ENCODE measurements around the gene PPP2R2D.

PPP2R2D gene

DNA sequence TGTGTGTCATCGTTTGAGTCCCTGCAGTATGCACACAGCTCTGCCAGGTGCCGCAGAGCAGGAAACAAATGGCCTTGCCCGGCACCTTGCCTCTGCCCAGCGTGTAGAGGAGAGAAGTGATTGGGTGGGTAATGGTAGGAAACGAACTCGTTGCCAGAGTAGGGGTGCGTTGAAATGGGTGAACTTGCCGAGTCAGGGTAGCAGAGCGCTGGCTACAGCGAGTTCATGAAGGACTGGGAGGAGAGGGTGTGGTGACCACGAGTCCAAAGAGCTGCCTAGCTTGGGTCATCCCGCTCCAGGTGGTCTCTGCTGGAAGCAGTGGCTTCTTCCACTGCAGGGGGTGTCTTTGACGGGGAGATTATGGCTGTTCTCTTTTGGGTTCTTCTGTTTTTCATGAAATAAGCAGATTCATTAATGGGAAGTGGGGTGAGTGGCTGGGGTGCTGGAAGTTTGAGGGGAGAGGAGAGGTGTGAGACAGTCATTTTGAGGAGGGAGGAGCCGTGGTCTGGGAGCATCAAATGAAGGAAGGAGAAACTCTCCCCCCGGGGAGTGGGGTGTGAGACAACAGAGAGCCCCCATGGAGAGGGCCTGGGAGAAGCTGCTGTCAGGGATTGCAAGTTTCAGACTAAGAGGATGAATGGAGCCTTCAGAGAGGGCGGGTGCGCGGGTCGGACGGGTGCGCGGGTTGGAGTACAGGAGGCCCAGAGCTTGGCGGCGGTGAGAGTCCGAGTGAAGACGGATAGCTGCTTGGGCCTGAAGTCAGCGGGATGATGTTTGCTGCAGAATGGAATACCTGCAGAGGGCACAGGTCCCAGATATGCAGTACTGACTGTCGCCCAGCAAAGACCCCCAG is 26.2 kb downstream of the PPP2R2D start:
- DNase-seq (ENCODE audit: low read depth in 2 of 3, low spot score in 1 of 3): no peak

DNA sequence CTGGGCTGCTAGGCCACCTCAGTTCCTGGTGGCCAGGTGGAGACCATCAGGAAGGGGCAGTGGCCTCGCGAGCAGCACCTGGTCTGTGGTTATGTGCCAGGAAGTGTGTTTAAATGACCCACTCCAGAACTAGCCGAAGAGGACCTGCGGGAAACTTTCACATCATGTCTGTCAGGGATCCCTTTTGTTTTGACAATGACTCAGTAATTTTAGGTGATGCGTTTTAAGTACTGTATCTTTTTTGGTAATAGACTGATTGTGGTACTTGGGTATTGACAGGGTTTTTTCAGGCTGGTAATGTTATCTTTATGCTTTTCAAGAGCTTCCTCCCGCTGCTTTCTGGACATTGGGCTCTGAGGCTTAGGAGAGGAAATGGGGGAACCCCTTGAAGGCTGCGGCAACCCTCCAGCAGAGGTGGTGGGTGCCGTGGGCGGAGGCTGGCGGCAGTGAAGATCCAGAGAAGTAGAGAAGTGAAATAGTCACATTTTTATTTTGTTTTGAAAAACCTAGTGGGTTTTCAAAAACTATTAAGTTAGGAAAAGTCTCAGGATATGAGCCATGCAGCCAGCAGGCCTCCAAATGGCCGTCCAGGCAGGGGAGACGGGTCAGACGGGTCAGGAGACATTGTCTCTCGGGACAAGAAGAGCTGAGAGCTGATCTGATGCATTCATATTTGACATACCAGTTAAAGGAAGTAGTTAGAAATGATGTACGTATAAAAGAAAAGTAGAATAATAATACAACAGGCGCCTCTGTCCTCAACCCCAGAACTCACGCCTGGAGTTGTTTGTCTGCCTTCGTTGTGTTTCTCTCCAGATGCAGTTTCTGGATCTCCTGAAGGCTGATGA is 27.7 kb downstream of the PPP2R2D start:
- DNase-seq (ENCODE audit: low read depth in 2 of 3, low spot score in 1 of 3): peak in 2 of 3 donors; percentile 42 to 48

DNA sequence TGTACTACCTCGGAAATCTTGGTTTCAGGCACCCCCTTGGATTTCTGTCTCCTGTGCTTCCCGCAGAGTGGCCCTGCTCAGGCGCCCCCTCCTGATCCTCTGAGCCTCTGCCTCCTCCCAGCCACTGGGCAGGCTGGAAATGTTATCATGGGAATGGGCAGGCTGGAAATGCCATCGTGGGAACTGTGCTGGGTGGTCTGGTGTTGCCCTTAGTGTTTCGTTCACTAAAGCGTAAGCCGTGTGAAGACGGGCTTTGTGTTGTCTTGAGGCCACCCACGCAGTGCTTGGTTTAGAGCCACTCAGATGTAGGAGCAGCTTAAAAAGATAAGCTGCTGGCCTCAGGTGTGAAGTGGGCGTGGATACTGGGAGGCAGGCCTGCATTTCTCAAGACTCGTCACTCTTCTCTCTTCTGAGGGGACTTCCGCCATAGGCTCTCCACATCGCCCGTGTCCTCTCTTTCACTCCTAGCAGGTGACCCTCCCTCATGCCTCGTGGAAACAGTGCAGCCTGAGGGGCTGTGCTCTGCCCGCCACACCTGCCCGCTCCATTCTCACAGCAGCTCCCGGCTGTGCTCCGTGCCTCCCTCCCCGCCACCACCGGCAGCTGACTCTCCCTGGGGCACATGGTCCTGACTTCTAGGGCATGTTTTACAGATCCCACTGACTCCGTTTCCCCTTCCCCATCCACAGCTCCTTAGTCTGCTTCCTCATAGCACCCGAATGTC is 28.5 kb downstream of the PPP2R2D start:
- DNase-seq (ENCODE audit: low read depth in 2 of 3, low spot score in 1 of 3): no peak

DNA sequence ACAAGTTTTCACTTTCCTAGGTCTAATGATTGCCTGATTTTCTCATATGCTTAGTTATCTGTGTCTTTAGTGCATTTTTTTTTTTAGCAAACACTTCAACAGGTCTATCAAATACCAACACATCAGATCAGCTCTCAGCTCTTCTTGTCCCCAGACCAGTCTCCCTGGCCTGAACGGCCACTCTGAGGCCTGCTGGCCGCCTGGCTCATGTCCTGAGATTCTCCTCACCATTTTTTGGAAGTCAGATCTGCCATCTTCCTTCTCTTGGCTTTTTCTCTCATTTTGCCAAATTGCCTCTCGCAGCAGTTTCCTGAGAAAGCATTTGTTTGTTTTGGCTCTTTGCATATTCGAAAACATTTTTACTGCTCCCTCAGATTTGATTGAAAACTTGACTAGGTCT is 29.3 kb downstream of the PPP2R2D start:
- DNase-seq (ENCODE audit: low read depth in 2 of 3, low spot score in 1 of 3): no peak

DNA sequence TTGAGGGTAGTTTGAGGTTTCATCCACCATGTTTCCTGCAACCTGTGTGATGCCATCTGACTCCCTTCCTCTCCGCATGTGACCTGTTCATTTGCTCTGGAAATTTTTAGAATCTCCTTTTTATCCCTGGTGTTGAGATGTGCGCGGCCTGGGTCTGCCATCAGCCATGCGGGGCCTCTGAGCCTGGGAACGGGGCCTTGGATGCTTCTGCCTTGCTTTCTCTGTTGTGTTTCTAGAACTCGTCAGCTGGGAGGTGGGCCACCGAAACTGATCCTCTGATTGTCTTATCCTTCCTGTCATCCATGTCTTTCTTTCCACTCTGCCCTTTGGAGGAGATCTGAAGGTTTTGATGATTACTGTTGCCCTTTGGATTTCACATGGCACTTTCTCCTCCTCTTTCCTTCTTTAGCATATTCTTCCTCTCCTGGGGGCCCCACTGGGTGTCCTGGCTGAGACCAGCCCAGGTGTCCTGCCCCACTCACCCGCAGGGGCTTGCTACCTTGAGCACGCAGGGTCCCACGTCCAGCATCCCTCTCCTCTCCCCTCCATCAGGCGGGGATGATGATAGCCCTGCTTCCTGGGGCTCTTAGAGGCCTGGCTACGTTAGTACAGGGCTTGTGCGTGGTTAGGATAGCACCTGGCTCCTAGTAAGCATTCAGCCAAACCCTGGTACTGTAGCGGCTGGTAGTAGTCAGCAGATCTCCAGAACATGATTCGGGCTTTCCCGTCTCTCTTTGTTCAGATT is 29.9 kb downstream of the PPP2R2D start:
- no peak for DNase-seq (ENCODE audit: low read depth in 2 of 3, low spot score in 1 of 3)

DNA sequence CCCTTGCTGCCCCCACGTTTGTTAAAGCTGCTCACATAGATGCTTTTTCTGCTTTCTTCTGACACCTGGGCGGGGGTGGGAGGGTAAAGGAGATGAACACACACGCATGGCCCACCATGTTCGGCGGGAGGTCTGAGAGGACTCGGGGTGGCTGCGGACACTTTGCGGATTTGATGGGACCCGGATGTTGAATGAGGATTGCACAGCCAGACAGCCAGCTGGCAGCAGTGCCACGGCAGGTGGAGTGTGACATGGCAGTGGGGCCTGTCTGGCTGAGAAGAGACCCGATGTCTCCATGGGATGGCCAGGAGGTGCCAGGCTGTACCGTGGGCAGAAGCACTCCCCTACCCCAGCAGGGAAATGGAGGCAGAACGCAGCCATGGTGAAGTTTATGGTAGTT is 31.2 kb downstream of the PPP2R2D start:
- no peak for DNase-seq (ENCODE audit: low read depth in 2 of 3, low spot score in 1 of 3)

DNA sequence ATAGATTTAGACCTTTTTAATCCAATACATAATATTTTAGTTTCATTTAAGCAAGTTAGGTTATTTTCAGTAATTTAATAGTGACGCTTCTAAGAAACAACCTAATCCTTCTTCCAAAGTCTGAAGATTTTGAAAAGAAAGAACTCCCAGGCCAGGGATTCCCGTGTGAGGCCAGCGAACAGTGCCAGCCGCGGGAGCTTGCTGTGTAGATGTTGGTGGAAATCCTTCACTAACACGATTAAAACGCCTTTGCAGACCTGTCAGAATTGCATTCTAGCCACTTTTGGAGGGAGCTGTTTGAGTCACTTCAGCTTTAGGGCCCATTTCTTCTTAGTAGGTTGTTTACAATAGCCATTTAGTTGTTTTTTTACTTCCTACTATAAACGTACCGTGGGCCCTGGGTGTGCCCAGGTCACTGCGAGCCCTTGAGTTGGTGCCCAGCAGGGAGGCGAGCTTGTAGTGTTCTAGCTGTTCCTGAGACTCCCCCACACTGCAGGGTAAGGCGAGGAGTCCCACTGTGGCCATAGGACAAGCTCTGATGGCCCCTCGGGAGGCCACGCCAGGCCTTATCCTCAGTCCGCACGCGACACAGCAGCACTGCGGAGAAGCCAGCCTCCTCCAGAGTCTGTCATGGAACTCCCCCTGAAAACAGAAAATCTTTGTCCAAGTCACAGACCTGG is 32.3 kb downstream of the PPP2R2D start:
- DNase-seq (ENCODE audit: low read depth in 2 of 3, low spot score in 1 of 3): no peak

DNA sequence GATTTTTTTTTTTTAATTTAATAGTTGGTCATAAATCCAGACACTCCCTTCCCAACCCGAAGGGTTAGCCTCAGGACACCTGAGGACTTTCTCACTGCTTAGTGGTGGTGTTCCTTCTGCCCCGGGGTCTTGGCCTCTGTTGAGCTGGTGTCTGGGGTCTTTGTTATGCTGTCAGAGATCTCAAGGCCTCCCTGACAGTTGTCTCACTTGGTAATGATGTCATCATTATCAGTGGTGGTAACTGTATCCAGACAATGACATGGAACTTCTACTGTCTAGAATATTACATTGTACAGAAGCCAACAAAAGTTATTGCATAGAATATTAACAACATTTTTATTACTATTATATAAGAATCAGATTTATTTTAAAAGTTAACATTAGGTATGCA is 32.9 kb downstream of the PPP2R2D start:
- DNase-seq (ENCODE audit: low read depth in 2 of 3, low spot score in 1 of 3): no peak

DNA sequence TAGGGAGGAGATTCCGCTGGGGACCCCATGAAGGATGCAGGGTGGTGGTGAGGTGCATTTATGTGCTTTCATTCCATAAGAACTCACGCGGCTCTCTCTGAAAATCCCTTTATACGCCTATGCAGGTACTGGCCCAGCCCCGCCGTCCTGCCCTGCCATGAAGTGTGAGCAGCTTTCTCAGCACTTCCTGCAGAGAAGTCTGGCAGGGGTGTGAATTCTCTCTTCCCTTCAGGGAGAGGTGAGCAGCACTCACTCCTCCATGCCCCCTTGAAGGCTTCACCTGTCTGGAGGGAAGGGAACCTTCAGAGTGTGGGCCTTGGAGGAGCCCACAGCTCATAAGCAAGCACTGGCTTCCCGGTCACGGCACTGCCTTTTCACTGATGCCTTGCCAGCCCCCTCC is 34.0 kb downstream of the PPP2R2D start:
- DNase-seq (ENCODE audit: low read depth in 2 of 3, low spot score in 1 of 3): no peak

DNA sequence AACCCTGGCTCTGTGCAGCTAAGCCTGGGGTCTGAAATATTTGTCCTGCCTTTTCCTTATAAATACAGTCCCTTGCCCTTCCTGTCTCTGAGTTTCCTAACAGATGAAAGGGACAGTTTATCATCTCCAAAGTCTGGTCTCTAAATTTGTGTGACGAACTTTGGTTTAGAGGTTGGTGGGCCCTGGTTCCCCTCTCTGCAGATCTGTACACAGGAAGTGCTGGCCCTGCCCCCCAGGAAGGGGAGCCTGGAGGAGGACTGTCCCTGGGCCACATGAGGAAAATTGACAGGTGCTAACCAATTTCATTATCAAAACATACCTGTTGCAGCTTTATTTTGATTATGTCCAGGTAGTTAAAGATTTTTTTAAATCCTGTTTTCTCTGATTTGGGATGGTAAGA is 34.5 kb downstream of the PPP2R2D start:
- no peak for DNase-seq (ENCODE audit: low read depth in 2 of 3, low spot score in 1 of 3)

DNA sequence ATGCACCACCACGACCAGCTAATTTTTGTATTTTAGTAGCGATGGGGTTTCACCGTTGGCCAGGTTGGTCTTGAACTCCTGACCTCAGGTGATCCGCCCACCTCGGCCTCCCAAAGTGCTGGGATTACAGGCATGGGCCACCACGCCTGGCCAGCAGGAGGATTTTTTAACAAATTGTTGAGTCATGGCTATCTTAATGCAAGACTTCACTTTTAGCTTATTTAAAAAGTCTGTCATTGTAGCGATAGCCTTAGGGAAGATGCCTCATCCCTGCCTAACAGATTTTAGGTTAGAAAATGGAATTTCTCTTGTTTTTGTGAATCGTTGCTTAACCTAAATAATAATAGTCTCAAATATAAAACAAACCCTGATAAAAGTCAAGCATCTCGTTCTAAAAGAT is 35.5 kb downstream of the PPP2R2D start:
- no peak for DNase-seq (ENCODE audit: low read depth in 2 of 3, low spot score in 1 of 3)

DNA sequence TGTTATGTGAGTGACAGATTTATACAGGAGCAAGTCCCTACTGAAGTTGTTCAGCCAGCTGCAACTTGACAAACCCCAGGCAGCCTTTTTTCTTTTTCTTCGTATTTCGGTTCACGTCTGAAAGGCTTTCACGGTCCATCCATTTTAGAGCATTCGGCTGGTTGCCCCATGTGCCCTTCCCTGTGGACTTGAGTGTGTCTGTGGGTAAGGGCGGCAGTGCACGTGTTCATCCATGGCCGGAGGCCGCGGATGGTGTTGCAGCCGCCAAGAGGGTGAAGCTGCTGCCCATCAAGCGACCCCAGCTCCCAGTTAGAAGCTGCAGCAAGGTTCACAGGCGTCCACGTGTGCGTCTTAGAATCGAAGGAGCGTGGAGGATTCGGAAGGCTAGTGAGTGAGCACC is 35.9 kb downstream of the PPP2R2D start:
- no peak for DNase-seq (ENCODE audit: low read depth in 2 of 3, low spot score in 1 of 3)

DNA sequence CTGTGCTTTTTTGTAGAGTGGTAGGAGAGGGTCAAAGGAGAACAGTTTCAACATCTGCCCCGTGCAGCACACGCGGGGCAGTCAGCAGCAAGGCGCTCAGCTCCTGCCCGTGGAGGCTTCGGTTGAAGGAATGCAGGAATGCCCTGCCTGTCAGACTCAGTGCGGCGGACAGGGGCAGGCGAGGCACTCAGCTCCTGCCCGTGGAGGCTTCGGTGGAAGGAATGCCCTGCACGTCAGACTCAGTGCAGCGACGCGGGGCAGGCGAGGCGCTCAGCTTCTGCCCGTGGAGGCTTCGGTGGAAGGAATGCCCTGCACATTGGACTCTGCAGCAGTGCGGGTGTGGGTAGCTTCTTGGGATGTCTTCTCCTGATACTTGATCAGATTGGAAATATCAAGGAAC is 37.0 kb downstream of the PPP2R2D start:
- DNase-seq (ENCODE audit: low read depth in 2 of 3, low spot score in 1 of 3): no peak

DNA sequence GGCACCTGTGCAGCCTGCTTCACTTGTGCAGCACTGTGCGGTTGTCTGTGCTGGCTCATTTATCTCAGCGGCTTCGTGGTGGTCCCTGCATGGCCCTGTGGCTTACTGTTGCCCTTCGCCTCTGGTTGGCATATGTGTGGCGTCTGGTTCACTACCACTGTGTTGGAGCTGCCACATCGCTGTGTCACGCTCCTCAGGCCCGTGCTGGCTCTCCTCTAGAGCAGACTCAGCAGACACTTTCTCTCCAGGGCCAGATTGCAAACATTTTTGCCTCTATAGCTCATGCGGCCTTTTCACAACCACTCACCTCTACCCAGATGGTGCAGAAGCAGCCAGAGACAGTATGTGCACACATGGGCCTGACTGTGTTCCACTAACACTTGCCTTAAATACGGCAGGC is 37.9 kb downstream of the PPP2R2D start:
- no peak for DNase-seq (ENCODE audit: low read depth in 2 of 3, low spot score in 1 of 3)

DNA sequence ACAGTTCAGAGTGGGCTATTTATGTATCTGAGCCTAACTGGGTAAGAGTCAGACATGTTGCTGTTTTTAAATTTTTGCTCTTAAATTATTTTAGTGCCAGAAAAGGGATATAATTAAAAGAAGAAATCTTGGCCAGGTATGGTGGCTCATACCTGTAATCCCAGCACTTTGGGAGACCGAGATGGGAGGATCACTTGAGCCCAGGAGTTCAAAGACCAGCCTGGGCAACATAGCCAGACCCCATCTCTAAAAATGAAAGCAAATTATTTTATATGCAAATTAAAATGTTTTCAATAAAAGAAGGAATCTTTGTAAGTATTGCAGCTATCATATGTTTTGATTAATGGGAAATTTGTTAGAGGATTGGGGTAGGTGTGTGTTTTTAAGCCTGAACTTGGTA is 41.6 kb downstream of the PPP2R2D start:
- no peak for DNase-seq (ENCODE audit: low read depth in 2 of 3, low spot score in 1 of 3)

DNA sequence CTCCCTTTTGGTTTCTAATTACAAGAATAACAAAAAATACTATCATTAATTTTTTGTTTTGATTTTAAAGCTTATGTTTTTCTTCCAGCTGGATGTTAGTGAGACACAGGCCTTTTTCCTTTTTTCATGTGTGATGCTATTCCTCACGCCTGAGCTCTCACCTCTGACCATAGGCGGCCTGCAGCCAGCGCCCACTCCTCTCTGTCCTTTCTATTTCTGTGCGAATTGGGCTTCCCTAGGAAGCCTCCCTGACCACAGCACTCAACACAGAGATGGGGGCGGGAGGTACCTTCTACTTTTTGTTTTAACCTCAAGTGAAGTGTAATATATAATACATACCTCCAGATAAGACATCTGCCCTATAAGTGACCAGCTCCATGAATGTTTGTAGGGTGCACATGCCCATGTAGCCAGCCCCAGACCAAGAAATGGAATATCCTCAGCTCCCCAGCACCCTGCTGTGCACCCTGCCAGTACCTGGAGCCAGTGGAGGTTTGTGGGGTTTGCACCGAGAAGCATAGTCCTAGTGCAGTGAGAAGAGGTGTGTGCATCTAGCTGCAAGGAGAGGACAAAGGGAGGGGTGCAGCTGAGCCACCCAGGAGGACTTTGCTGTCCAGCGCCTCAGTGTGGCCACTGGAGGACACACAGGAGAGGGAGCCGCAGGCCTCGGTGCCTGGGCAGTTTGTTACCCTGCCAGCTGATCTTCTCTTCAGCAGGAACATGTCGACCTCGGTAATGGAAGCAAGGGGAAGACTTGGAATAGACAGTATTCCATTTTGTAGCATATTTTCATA is 42.4 kb downstream of the PPP2R2D start:
- DNase-seq (ENCODE audit: low read depth in 2 of 3, low spot score in 1 of 3): no peak

DNA sequence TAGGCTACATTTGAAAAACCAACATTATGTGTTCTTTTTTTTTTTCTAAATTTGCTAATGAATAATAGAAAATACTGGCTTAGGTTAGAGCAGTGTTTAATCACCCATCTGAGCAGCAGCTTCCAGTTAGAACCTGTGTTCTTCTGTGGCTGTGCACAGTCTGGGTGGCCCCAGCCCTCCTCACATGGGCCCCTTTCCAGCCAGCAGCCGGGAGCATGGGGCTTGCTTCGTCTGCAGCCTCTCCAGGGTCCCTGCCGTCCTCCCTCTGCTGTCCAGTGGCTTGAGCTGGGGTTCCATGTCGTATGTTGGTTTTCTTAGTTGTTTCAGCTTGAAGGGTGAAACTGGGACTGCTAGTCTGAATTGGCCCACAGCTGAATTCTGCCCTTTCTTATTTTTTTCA is 43.6 kb downstream of the PPP2R2D start:
- no peak for DNase-seq (ENCODE audit: low read depth in 2 of 3, low spot score in 1 of 3)

DNA sequence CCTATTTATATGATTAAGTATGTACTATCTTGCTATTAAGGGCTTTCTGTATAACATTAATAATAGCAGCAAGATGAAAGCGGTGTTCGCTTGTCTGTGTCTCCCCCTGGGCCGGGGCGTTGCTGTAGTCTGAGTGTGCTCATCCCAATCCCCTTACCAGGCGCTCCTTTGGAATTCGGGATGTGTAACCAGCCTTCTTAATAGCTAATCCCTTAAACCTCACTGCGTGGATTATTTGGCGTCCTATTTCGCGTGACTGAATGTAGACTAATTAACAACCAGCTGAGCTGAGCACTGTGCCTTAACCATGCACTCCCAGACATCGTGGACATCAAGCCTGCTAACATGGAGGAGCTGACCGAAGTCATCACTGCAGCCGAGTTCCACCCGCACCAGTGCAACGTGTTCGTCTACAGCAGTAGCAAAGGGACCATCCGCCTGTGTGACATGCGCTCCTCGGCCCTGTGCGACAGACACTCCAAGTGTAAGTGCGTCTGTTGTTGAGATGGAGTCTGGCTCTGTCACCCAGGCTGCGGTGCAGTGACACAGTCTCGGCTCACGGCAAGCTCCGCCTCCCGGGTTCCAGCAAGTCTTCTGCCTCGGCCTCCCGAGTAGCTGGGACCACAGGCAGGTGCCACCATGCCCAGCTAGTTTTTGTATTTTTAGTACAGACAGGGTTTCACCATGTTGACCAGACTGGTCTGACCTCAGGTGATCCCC is 44.3 kb downstream of the PPP2R2D start:
- DNase-seq (ENCODE audit: low read depth in 2 of 3, low spot score in 1 of 3): no peak

DNA sequence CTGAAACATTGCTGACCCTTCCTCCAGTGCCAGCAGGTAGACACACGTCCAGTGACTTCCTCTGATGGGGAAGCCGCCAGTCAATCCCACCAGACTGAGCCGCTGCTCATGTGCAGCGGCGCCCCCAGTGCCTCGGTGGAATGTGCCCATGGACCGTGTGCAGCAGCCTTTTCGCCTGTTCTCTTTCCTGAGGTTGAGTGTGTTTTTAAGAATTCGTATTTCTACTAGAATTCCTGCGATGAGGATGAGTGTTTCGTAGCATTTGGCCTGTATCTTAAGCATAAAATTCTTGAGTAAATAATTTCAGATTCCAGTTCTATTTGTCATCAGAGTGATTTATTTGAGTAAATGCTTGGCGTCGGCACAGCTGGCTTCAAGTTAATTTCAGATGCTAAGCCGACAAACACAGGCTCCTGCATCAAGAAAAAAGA is 45.5 kb downstream of the PPP2R2D start:
- DNase-seq (ENCODE audit: low read depth in 2 of 3, low spot score in 1 of 3): no peak
